ENCODE data around the gene KCTD15. TPM values are rescaled to one million over a fixed set of nuclear protein-coding genes. Genes with fewer than 3 reads are reported as not detected.

Gene KCTD15
- total RNA-seq, 3 donors from 2014 or later (not counting 1 experiment from before 2014, with no cell fraction given) = 0.59 to 4.7 (median 1.4) TPM

DNA sequence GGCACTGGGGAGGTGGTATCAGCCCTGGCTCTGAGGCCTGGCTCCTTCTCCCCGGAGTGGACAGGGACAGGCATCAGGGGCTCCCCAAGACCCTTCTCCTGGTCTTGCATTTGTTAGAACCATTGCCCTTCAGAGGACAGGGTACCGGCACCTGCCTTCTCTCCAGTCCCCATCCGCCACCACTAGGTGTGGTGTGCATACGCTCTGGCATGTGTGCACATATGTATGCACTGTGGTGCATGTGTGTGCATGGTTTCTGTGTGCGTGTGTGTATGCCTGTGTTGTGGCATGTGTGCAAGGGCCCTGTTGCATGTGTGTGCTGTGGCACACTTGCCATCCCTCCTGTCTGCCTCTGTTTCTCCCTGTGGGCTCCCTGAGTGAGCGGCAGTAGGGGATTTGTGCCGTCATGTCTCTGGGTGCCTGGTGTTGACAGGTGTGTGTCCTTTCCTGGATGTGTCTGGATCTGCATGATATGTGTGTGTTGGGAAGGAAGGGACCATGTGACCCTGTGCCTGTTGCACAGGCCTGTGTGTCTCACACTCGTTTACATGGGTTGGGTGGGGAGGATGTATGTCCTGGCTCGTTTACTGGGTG, 9.3 kb downstream of the KCTD15 start:
- Mint-ChIP-seq H3K4me1 (peaks cover 0 to 7% of the 10 kb centered on the region in 2 donors), H3K4me3 (no peak overlapping the region), H3K27me3 (ENCODE audit: low read depth in 2 of 2) (no peaks in the 10 kb centered on the region), H3K9me3 (no peaks in the 10 kb centered on the region), H3K36me3 (no peaks in the 10 kb centered on the region), H3K27ac (no peak overlapping the region)
- Histone ChIP-seq H3K27ac (ENCODE audit: low read length) (no peak overlapping the region), H3K27me3 (ENCODE audit: control insufficient read depth, insufficient read depth, low read length) (no peaks in the 10 kb centered on the region), H3K4me1 (ENCODE audit: control insufficient read depth, insufficient read depth, low read length) (peaks cover 5% of the 10 kb centered on the region), H3K9me3 (ENCODE audit: control insufficient read depth, insufficient read depth, low read length) (no peaks in the 10 kb centered on the region), H3K4me3 (ENCODE audit: low read length) (no peak overlapping the region), H3K36me3 (ENCODE audit: control insufficient read depth, insufficient read depth, low read length) (no peaks in the 10 kb centered on the region)
- ATAC-seq (no peak), DNase-seq (no peak)
- TF ChIP-seq, protein P1, sequence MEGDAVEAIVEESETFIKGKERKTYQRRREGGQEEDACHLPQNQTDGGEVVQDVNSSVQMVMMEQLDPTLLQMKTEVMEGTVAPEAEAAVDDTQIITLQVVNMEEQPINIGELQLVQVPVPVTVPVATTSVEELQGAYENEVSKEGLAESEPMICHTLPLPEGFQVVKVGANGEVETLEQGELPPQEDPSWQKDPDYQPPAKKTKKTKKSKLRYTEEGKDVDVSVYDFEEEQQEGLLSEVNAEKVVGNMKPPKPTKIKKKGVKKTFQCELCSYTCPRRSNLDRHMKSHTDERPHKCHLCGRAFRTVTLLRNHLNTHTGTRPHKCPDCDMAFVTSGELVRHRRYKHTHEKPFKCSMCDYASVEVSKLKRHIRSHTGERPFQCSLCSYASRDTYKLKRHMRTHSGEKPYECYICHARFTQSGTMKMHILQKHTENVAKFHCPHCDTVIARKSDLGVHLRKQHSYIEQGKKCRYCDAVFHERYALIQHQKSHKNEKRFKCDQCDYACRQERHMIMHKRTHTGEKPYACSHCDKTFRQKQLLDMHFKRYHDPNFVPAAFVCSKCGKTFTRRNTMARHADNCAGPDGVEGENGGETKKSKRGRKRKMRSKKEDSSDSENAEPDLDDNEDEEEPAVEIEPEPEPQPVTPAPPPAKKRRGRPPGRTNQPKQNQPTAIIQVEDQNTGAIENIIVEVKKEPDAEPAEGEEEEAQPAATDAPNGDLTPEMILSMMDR (IDR thresholded peaks at IDR 0.05) = no peak
- 87% methylated on average over 9 of the region's 9 CpGs for WGBS (ENCODE audit: insufficient coverage)
- intact Hi-C loops (cut with micrococcal nuclease) = no loop called here

DNA sequence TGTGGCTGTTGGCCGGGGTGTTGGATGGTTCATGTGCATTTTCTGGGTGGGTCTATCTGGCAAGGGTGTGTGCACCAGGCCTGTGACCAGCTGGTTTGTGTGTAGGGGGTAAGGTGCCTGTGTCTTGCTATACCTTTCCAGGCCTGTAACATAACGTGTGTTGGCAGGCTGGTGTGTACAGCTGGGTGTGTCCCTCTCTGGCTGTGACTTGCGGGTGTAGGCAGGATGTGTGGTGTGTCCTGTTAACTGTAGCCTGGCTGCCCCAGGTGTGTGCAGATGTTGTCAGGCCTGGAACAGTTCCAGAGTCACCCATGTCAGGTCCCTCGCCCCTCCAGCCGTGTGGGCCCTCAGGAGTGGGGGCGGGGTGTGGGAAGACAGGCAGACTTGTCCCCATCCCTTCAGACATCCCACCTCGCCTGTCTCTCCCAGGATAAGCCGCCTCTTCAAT, 9.8 kb downstream of the KCTD15 start:
- Histone ChIP-seq H3K9me3 (ENCODE audit: control insufficient read depth, insufficient read depth, low read length) (no peaks in the 10 kb centered on the region), H3K4me3 (ENCODE audit: low read length) (no peak overlapping the region), H3K4me1 (ENCODE audit: control insufficient read depth, insufficient read depth, low read length) (peaks cover 5% of the 10 kb centered on the region), H3K27ac (ENCODE audit: low read length) (no peak overlapping the region), H3K36me3 (ENCODE audit: control insufficient read depth, insufficient read depth, low read length) (no peaks in the 10 kb centered on the region), H3K27me3 (ENCODE audit: control insufficient read depth, insufficient read depth, low read length) (no peaks in the 10 kb centered on the region)
- intact Hi-C loops (cut with micrococcal nuclease) = no loop called here
- no peak for ATAC-seq
- TF ChIP-seq, protein P1 (IDR thresholded peaks at IDR 0.05) = no peak
- DNase-seq = no peak
- no peak overlapping the region for H3K27ac Mint-ChIP-seq
- H3K27me3 Mint-ChIP-seq (ENCODE audit: low read depth in 2 of 2) = no peaks in the 10 kb centered on the region
- WGBS (ENCODE audit: insufficient coverage) = 76% methylated on average over 8 of the region's 8 CpGs
- H3K36me3 Mint-ChIP-seq = no peaks in the 10 kb centered on the region
- H3K4me1 Mint-ChIP-seq = peaks cover 0 to 7% of the 10 kb centered on the region in 2 donors
- no peaks in the 10 kb centered on the region for H3K9me3 Mint-ChIP-seq
- no peak overlapping the region for H3K4me3 Mint-ChIP-seq

DNA sequence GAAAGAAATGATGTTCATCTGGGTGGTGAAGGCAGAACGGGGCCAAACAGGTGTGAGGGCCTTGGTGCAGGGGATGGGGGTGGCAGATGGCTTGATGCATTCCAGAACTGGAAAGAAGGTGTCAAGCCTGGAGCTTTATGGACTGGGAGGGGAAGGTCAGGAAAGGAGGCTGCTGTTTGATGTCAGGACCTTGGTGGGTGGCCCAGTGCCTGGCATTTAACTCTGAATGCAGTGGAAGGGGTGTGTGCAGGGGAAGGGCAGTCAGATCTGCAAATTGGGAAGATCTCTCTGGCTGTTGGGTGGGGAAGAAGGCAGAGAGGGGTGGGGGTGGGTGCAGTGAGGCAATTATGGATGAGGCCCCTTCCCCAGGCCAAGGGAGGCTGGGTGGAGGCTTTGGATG, 11.7 kb downstream of the KCTD15 start:
- ATAC-seq = no peak
- Histone ChIP-seq H3K9me3 (ENCODE audit: control insufficient read depth, insufficient read depth, low read length) (no peaks in the 10 kb centered on the region), H3K27ac (ENCODE audit: low read length) (no peak overlapping the region), H3K27me3 (ENCODE audit: control insufficient read depth, insufficient read depth, low read length) (no peaks in the 10 kb centered on the region), H3K36me3 (ENCODE audit: control insufficient read depth, insufficient read depth, low read length) (no peaks in the 10 kb centered on the region), H3K4me1 (ENCODE audit: control insufficient read depth, insufficient read depth, low read length) (peaks cover 5% of the 10 kb centered on the region), H3K4me3 (ENCODE audit: low read length) (no peak overlapping the region)
- intact Hi-C loops (cut with micrococcal nuclease) = no loop called here
- Mint-ChIP-seq H3K27ac (no peak overlapping the region), H3K4me3 (no peak overlapping the region), H3K9me3 (no peaks in the 10 kb centered on the region), H3K27me3 (ENCODE audit: low read depth in 2 of 2) (no peaks in the 10 kb centered on the region), H3K36me3 (no peaks in the 10 kb centered on the region), H3K4me1 (peaks cover 0 to 7% of the 10 kb centered on the region in 2 donors)
- 84% methylated on average over 1 of the region's 1 CpG for WGBS (ENCODE audit: insufficient coverage)
- DNase-seq = no peak
- TF ChIP-seq, protein P1 (IDR thresholded peaks at IDR 0.05) = no peak

DNA sequence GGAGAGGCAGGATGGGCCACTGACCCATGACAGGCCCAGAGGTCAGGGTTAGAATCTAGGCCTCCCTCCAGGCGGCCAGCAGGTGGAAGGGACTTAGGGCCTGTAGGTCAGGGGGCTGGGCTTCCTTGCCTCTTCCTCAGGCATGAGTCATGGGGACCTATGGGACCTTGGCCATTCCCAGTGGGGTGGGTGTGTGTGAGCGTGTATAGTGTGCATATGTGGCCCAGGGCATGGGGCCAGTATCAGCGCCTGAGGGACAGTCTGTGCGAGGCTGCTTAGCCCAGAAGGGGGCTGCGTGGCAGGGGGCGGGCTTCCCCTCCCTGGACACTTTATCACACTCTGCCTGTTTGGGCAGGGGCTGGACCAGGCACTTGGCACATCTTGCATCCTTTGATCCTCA, 13.3 kb downstream of the KCTD15 start:
- no peak for DNase-seq
- no peak for ATAC-seq

More for the DNA sequence above, 13.3 kb downstream of the KCTD15 start:
- TF ChIP-seq, protein P1 (IDR thresholded peaks at IDR 0.05) = no peak
- Histone ChIP-seq H3K36me3 (ENCODE audit: control insufficient read depth, insufficient read depth, low read length) (no peaks in the 10 kb centered on the region), H3K27ac (ENCODE audit: low read length) (no peak overlapping the region), H3K9me3 (ENCODE audit: control insufficient read depth, insufficient read depth, low read length) (no peaks in the 10 kb centered on the region), H3K4me3 (ENCODE audit: low read length) (no peak overlapping the region), H3K27me3 (ENCODE audit: control insufficient read depth, insufficient read depth, low read length) (no peaks in the 10 kb centered on the region), H3K4me1 (ENCODE audit: control insufficient read depth, insufficient read depth, low read length) (peaks cover 5% of the 10 kb centered on the region)
- no peaks in the 10 kb centered on the region for H3K36me3 Mint-ChIP-seq
- no peak overlapping the region for H3K27ac Mint-ChIP-seq
- H3K4me1 Mint-ChIP-seq = peaks cover 0 to 7% of the 10 kb centered on the region in 2 donors
- WGBS (ENCODE audit: insufficient coverage) = 90% methylated on average over 6 of the region's 6 CpGs
- no peaks in the 10 kb centered on the region for H3K27me3 Mint-ChIP-seq (ENCODE audit: low read depth in 2 of 2)
- intact Hi-C loops (cut with micrococcal nuclease) = no loop called here
- H3K9me3 Mint-ChIP-seq = no peaks in the 10 kb centered on the region
- no peak overlapping the region for H3K4me3 Mint-ChIP-seq
